ENCODE results near the gene SERPINE2. TPM values are rescaled to one million over a fixed set of nuclear protein-coding genes. Genes with fewer than 3 reads are reported as not detected.

The SERPINE2 gene
- total RNA-seq, 3 donors from 2014 or later = 1.8 to 44.6 (median 11.9) TPM

DNA sequence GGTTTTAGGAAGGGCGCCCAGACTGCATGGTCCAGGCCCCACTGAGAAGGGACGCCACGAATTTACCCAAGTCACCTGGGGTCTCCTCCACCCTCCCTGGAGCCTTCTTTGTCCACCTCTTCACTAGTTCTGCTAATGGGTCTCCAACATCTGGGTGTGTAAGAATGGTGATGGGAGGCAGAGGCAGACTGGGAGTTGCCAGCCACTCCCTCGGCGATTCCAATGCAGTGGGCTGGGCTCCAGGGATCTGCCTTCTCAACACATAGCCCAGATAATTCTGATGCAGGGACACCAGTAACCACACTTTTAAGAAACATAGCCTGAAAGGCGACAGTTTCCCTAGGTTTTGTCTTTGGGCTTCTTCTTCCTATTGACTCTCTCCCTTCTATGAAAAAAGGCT lies 42.7 kb downstream of the SERPINE2 start:
- H3K36me3 ChIP-seq = no peaks in the 10 kb centered on the region
- intact Hi-C loops (cut with DNase I; ENCODE audit: low total_unique reads) = loop anchor here (10.0 kb wide), 1 partner anchor 288 kb away; no protein-coding TSS in a partner anchor
- DNase-seq (ENCODE audit: low spot score in 2 of 2) = no peak
- no peaks in the 10 kb centered on the region for H3K27me3 ChIP-seq
- no peaks in the 10 kb centered on the region for H3K9me3 ChIP-seq
- H3K4me3 ChIP-seq = no peak overlapping the region
- TF ChIP-seq, protein P1, sequence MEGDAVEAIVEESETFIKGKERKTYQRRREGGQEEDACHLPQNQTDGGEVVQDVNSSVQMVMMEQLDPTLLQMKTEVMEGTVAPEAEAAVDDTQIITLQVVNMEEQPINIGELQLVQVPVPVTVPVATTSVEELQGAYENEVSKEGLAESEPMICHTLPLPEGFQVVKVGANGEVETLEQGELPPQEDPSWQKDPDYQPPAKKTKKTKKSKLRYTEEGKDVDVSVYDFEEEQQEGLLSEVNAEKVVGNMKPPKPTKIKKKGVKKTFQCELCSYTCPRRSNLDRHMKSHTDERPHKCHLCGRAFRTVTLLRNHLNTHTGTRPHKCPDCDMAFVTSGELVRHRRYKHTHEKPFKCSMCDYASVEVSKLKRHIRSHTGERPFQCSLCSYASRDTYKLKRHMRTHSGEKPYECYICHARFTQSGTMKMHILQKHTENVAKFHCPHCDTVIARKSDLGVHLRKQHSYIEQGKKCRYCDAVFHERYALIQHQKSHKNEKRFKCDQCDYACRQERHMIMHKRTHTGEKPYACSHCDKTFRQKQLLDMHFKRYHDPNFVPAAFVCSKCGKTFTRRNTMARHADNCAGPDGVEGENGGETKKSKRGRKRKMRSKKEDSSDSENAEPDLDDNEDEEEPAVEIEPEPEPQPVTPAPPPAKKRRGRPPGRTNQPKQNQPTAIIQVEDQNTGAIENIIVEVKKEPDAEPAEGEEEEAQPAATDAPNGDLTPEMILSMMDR (IDR thresholded peaks at IDR 0.05) = no peak
- no peak for TF ChIP-seq POLR2AphosphoS5 (IDR thresholded peaks at IDR 0.05)
- no peak for TF ChIP-seq POLR2A (IDR thresholded peaks at IDR 0.05)
- H3K27ac ChIP-seq = no peak overlapping the region
- no peaks in the 10 kb centered on the region for H3K4me1 ChIP-seq

DNA sequence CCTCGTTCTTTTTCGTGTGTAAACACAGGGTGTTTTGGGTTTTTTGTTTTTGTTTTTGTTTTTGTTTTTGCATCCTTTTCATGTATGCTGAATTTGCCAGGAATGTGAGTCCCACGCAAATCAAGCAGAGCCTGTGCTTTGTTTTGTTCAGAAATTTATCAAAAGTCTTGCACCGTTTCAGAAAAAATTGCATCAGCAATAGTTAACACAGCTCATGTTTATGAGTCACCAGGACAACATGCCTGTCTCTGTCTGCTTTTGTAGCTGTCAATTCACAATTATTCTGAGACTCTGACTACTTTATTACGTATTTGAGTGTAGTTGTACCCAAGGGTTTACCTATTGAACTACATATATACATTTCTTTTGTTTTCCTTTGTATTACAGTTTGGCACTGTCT lies 43.5 kb downstream of the SERPINE2 start:
- DNase-seq (ENCODE audit: low spot score in 2 of 2) = no peak
- H3K9me3 ChIP-seq = no peaks in the 10 kb centered on the region
- H3K36me3 ChIP-seq = no peaks in the 10 kb centered on the region
- intact Hi-C loops (cut with DNase I; ENCODE audit: low total_unique reads) = loop anchor here (10.0 kb wide), 1 partner anchor 289 kb away; no protein-coding TSS in a partner anchor
- no peak overlapping the region for H3K27ac ChIP-seq
- TF ChIP-seq POLR2AphosphoS5 (IDR thresholded peaks at IDR 0.05) (no peak), POLR2A (IDR thresholded peaks at IDR 0.05) (no peak)
- TF ChIP-seq, protein P1 (IDR thresholded peaks at IDR 0.05) = no peak
- no peak overlapping the region for H3K4me3 ChIP-seq
- H3K27me3 ChIP-seq = no peaks in the 10 kb centered on the region
- no peaks in the 10 kb centered on the region for H3K4me1 ChIP-seq

DNA sequence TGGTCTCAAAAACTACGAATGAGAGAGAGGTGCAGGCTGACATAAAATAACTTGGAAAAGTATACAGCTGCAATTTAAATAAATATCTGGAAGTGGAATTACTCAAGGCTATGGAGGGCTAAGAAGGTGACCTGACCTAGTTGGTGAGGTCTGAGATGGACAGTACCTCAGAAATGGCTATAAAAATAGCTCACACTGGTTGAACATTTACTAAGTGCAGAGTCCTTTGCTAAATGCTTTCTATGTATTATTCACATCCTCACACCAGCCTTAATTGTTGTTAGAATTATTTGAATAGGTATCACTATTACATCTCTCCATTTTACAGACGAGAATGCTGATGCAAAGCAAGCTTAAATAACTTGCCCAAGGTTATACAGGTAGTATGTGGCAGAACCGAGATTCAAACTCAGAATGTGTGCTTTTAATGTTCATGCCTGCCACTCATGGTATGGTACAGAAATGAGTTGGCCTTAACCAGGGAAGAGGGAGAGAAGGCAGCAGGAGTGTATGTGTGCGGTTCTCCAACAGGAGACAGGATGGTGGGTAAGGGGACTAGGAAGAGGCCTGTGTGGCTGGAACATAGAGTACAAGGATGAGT lies 44.4 kb downstream of the SERPINE2 start:
- Histone ChIP-seq H3K36me3 (no peaks in the 10 kb centered on the region), H3K27me3 (no peaks in the 10 kb centered on the region), H3K9me3 (no peaks in the 10 kb centered on the region), H3K4me3 (no peak overlapping the region), H3K27ac (no peak overlapping the region), H3K4me1 (no peaks in the 10 kb centered on the region)
- intact Hi-C loops (cut with DNase I; ENCODE audit: low total_unique reads) = loop anchor here (10.0 kb wide), 1 partner anchor 290 kb away; no protein-coding TSS in a partner anchor
- DNase-seq (ENCODE audit: low spot score in 2 of 2) = no peak
- TF ChIP-seq POLR2A (IDR thresholded peaks at IDR 0.05) (no peak), POLR2AphosphoS5 (IDR thresholded peaks at IDR 0.05) (no peak)
- TF ChIP-seq, protein P1 (IDR thresholded peaks at IDR 0.05) = no peak

DNA sequence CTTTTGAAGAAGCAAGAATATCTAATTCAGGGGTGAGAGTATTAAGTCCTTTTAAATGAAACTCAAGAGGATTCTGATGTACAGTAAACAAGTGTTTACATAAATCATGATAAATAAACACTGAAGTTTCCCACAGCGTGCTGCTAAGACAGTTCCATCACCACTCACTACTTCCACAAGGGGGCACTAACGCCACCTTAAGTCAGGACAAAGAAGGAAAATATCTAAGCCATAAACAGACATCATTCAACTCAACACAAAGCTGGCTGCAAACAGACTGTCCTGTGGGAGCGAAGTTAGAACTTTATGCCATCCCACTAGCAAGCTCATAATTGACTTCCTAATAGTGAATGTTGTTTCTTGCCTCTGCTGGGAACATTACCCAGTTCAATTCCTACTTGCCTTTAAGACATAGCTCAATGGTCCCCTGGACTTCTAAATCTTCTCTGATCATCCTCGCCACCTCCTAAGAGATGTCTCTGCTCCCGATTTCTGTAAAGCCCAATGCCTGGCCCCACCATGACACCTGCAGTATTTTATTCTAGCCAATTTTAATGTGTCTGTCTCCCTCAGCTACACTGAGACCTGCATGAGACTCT lies 45.4 kb downstream of the SERPINE2 start:
- intact Hi-C loops (cut with DNase I; ENCODE audit: low total_unique reads) = loop anchor here (10.0 kb wide), 1 partner anchor 291 kb away; no protein-coding TSS in a partner anchor
- Histone ChIP-seq H3K27ac (no peak overlapping the region), H3K4me1 (no peaks in the 10 kb centered on the region), H3K36me3 (no peaks in the 10 kb centered on the region), H3K4me3 (no peak overlapping the region), H3K27me3 (no peaks in the 10 kb centered on the region), H3K9me3 (no peaks in the 10 kb centered on the region)
- peak in 1 of 2 donors; percentile 33 for DNase-seq (ENCODE audit: low spot score in 2 of 2)
- no peak for TF ChIP-seq POLR2AphosphoS5 (IDR thresholded peaks at IDR 0.05)
- TF ChIP-seq, protein P1 (IDR thresholded peaks at IDR 0.05) = peak; percentile 72 to 86 (median 74)

DNA sequence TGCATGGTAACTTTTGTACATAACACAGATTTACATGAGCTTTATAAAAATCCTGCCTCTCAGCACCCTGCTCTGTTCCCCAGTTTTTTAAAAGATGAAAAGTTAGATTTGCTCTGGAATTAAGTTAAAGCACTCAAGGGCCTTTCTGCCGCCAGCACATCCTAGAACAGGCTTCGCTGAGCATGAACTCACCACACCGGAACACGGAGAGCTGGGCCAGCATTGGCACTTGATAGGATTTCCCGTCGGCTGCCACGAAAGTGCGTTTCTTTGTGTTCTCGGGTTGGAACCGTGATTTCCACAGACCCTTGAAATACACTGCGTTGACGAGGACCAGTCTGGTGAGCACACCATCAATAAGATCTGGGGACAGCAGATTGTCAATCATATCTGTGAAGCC lies 47.5 kb downstream of the SERPINE2 start:
- no peak for DNase-seq (ENCODE audit: low spot score in 2 of 2)
- Histone ChIP-seq H3K4me1 (no peaks in the 10 kb centered on the region), H3K27ac (no peak overlapping the region), H3K27me3 (no peaks in the 10 kb centered on the region), H3K9me3 (no peaks in the 10 kb centered on the region), H3K36me3 (no peaks in the 10 kb centered on the region), H3K4me3 (no peak overlapping the region)
- TF ChIP-seq POLR2AphosphoS5 (IDR thresholded peaks at IDR 0.05) (no peak), POLR2A (IDR thresholded peaks at IDR 0.05) (no peak)
- TF ChIP-seq, protein P1 (IDR thresholded peaks at IDR 0.05) = no peak
- intact Hi-C loops (cut with DNase I; ENCODE audit: low total_unique reads) = loop anchor here (10.0 kb wide), 1 partner anchor 293 kb away; no protein-coding TSS in a partner anchor

Data from breast epithelium (tissue), 4 donors.